NCI-H748 (cell line): ENCODE results near the gene JCAD.
"Not testable (repeated sequence)": the region's sequence is repeated elsewhere in the genome, so short reads cannot be mapped to it uniquely, and the experiment has no call there.

Experiments
- DNase-seq: peaks from one replicate; lab custom pipeline; 2025; ENCODE audit not compliant: unreplicated experiment; lab: John Stamatoyannopoulos, UW

JCAD gene

GRCh38 chr10:30059209-30060107 lies at the start of gene JCAD:
TSS of gene JCAD (minus strand) at chr10:30059586. CDS start at chr10:30047812, 11,774 bp downstream.
- DNase-seq = peak; percentile 61

- DNase-seq = no peak
These were observed 47.6 kb upstream of the JCAD start for GRCh38 chr10:30106987-30107386.

GRCh38 chr10:30103595-30104320 lies 44.4 kb upstream of the JCAD start:
- no peak for DNase-seq

GRCh38 chr10:30099706-30100105 lies 40.3 kb upstream of the JCAD start:
- not testable (repeated sequence) for DNase-seq

GRCh38 chr10:30099101-30099500 lies 39.7 kb upstream of the JCAD start:
- DNase-seq = no peak

- DNase-seq = no peak
These were observed 39.2 kb upstream of the JCAD start for GRCh38 chr10:30098629-30099028.

GRCh38 chr10:30096564-30096963 lies 37.2 kb upstream of the JCAD start:
- DNase-seq = no peak

GRCh38 chr10:30095631-30096422 lies 36.4 kb upstream of the JCAD start:
- no peak for DNase-seq

- DNase-seq = no peak
These were observed 35.2 kb upstream of the JCAD start for GRCh38 chr10:30094601-30095000.

GRCh38 chr10:30093303-30093950 lies 34.0 kb upstream of the JCAD start:
- no peak for DNase-seq

GRCh38 chr10:30092151-30092790 lies 32.9 kb upstream of the JCAD start:
- DNase-seq = no peak

GRCh38 chr10:30091136-30091535 lies 31.8 kb upstream of the JCAD start:
- no peak for DNase-seq

GRCh38 chr10:30088178-30088577 lies 28.8 kb upstream of the JCAD start:
- DNase-seq = no peak

- DNase-seq = no peak
These were observed 24.5 kb upstream of the JCAD start for GRCh38 chr10:30083934-30084333.

GRCh38 chr10:30081182-30081581 lies 21.8 kb upstream of the JCAD start:
- no peak for DNase-seq

- DNase-seq = no peak
These were observed 20.8 kb upstream of the JCAD start for GRCh38 chr10:30080161-30080560.

GRCh38 chr10:30079408-30079807 lies 20.0 kb upstream of the JCAD start:
- DNase-seq = no peak

- DNase-seq = no peak
These were observed 16.1 kb upstream of the JCAD start for GRCh38 chr10:30075481-30075880.

GRCh38 chr10:30074933-30075332 lies 15.5 kb upstream of the JCAD start:
- DNase-seq = no peak

GRCh38 chr10:30074090-30074489 lies 14.7 kb upstream of the JCAD start:
- no peak for DNase-seq

GRCh38 chr10:30073767-30074060 lies 14.3 kb upstream of the JCAD start:
- DNase-seq = no peak
